Stimulated activated CD8-positive, alpha-beta memory T cell treated with anti-CD3 and anti-CD28 coated beads, Interleukin-12 subunit alpha, Interleukin-12 subunit beta, amount 100 ng/mL, for 24 hours (primary cell): ENCODE data around the gene HIGD2A.

Source experiments
- DNase-seq: peaks from one replicate; pipeline ENCODE4 v3.0.0-alpha.2; 2020; ENCODE audit errors: extremely low read depth

Gene HIGD2A

DNA sequence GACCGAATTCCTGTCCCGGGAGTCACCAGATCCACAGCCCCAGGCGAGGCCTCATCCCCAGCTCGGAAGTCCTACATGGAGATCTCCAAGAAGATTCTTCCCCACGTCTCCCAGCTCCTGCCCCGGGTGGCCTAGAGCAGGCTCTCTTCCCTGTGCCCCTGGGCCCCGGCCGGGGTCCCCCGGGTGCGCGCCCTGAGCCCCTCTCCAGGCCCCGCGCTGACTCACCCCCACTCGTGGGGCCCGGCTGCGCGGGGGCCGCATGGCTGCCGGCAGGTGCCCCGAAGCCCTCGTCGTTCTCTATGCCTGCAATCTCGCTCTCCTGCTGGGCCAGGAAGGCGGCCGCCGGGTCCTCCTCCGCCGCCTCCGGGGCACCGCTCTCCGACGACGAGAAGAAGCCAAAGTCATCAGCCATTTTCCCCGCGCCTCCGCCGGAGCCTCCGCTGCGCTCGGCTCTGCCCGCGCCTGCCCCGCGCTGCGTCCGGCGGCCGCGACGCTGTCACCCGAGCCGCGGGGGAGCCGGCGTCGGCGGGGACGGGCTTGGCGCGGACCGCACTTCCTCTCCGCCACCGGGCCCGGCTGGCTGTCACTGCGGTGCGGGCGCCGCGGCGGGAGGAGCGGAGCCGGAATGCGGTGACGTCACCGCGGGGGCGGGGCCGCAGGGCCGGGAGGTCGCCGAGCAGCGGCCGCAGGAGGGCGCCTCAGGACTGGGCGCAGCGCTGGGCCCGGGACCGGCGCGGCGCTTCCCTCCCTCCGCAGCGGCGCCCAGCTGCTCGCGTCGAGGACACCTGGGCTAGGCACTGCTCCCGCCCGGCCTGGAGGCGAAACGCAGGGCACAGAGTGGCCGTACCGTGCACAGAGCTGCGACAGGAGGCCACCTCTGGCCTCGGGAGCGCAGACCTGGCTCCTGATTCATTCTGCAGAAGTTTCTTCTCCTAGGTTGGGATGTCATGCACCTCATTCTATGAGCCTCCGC, 27.7 kb downstream of the HIGD2A start, which contains the start of gene CLTB:
TSS of gene CLTB (minus strand) at position 588 of the 973 bp plus-strand sequence. CDS start at position 412, 176 bp downstream.
- peak; percentile 65 for DNase-seq

- DNase-seq = no peak
Observed at GRCh38 chr5:176416965-176417364, 28.4 kb downstream of the HIGD2A start.

GRCh38 chr5:176418251-176418650, 29.7 kb downstream of the HIGD2A start:
- DNase-seq = no peak

GRCh38 chr5:176420086-176420485, 31.5 kb downstream of the HIGD2A start:
- no peak for DNase-seq

- DNase-seq = no peak
Observed at GRCh38 chr5:176420972-176421544, 32.5 kb downstream of the HIGD2A start.

- no peak for DNase-seq
Observed at GRCh38 chr5:176424181-176424580, 35.6 kb downstream of the HIGD2A start.

DNA sequence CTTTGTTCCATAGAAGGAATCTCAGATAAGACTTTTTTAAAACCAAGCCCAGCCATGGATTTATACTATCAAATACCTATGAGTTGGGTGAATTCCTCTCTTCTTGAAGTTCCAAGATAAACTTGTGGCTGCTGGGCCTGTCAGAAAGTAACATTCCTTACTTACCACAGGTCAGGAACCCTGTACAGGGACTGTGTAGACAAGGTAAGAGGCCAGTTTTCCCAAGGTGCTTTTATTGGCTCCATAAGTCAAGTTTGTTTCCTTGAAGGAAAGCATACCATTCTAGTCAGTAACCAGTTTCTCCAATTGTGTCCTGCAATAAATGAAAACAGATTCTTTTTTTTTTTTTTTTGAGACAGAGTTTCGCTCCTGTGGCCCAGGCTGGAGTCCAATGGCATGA, 36.6 kb downstream of the HIGD2A start:
- DNase-seq = no peak

DNA sequence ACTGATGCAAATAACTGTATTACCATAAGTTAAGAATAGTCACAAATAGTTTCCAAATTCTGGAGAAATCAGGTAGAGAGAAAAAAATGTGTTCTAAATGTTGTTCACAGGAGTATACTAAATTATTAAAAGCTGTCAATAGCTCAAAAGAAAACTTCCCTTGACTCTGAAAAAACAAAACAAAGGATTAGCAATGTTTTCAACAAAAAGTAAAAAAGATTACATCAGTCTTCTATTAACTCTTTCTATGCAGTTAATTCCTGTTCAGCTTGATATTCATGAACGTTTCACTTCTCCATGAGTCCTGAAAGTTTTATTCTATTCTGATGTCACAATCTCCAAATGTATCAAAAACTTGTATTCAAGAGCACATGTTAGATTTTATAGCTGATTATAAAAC, 37.2 kb downstream of the HIGD2A start:
- no peak for DNase-seq

DNA sequence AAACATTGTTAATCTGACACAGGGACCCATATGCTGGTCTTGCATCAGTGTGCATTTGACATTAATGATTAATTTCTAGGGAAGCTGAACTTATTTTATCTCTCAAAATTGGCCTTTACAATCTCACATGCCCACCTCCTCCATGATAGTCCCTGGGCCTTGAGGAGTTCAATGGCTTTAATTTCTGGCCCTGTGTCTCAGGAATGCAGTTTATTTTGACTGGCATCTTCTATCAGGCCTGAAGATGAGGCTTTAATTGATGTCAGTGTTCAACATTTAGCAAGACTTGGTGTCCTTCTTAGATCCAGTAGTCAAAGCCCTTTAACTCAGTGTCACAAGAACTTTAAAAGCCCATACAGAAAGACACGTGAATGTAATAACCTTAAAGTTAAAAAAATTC, 38.3 kb downstream of the HIGD2A start:
- no peak for DNase-seq

- DNase-seq = no peak
Observed at GRCh38 chr5:176427971-176428370, 39.4 kb downstream of the HIGD2A start.

- no peak for DNase-seq
Observed at GRCh38 chr5:176429972-176430371, 41.4 kb downstream of the HIGD2A start.

DNA sequence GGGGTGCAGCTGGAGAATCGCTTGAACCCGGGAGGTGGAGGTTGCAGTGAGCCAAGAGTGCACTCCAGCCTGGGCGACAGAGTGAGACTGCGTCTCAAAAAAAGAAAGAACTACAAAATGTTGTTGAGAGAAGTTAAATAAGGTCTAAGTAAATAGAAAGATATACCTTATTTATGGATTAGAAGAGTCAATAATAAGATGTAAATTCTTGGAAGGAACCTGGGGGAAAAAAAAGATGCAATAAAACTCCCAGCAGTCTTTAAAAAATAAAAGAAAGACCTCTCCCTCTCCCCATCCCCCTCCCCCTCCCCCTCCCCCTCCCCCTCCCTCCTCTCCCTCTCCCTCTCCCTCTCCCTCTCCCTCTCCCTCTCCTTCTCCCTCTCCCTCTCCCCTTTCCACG, 44.2 kb downstream of the HIGD2A start:
- no peak for DNase-seq

- DNase-seq = no peak
Observed at GRCh38 chr5:176436656-176437055, 48.1 kb downstream of the HIGD2A start.

DNA sequence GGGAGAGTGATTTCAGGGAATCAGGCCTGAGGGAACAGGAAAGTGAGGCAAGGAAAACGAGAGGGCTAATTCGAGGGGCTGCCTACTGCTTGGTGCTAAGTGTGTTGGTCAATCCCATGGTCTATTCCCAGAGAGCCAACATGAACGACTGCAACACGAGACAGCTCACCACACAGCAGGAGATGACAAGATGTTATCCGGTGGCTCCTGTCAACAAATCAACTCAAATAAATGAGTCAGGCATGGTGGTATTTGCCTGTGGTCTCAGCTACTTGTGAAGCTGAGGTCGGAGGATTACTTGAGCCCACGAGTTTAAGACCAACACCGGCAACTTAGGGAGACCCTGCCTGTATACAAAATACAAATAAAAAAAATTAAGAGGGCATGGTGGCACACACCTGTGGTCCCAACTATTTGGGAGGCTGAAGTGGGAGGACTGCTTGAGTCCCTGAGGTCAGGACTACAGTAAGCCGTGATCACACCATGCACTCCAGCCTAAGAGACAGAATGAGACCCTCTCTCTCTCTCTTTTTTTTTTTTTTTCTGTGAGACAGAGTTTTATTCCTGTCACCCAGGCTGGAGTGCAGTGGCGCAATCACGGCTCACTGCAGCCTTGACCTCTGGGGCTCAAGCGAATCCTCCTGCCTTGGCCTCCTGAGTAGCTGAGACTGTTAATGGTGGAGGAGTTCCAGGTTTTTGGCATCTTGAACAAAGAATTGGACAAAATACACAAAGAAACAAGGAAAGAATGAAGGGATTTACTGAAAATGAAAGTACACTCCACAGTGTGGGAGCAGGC, 50.6 kb downstream of the HIGD2A start:
- DNase-seq = no peak
